GM12878 (cell line): ENCODE results near the gene UBE2O. TPM values are rescaled to one million over a fixed set of nuclear protein-coding genes. Genes with fewer than 3 reads are reported as not detected.

Experiments used
- CHD4 ChIP-seq: fragments of 200-600 bp; sonication (generic); IDR thresholded peaks from 2 replicates; pipeline ENCODE4 v1.6.1; 2016; ENCODE audit warnings: mild to moderate bottlenecking
- ESRRA ChIP-seq: IDR thresholded peaks from 2 replicates; pipeline ENCODE4 v1.6.1; 2012; ENCODE audit warnings: mild to moderate bottlenecking, low read length, improper control_type of control experiment
- ETV6 ChIP-seq, 2 experiments: fragments of 450-650 bp in 1 of 2; IDR thresholded peaks in 1 of 2; conservative IDR thresholded peaks in 1 of 2; 2 replicates each; pipeline ENCODE4 v1.6.1; 2014; ENCODE audit warnings: antibody characterized with exemption in 1 of 2, borderline replicate concordance in 1 of 2, low read depth in 1 of 2, mild to moderate bottlenecking in 1 of 2, moderate library complexity in 1 of 2
- HCFC1 ChIP-seq: fragments of 150-350 bp; IDR thresholded peaks from 2 replicates; pipeline ENCODE4 v1.6.1; 2014; ENCODE audit warnings: low read length
- JUNB ChIP-seq: IDR thresholded peaks from 2 replicates; pipeline ENCODE4 v1.6.1; 2016; ENCODE audit warnings: antibody characterized with exemption, mild to moderate bottlenecking
- KDM1A ChIP-seq: fragments of 200-600 bp; sonication (generic); IDR thresholded peaks from 2 replicates; pipeline ENCODE4 v1.6.1; 2016; ENCODE audit warnings: borderline replicate concordance
- MTA2 ChIP-seq: fragments of 450-650 bp; IDR thresholded peaks from 2 replicates; pipeline ENCODE4 v1.6.1; 2016; ENCODE audit warnings: low read depth, mild to moderate bottlenecking, moderate library complexity
- MYB ChIP-seq: fragments of 150-350 bp; IDR thresholded peaks from 2 replicates; pipeline ENCODE4 v1.6.1; 2014; ENCODE audit warnings: mild to moderate bottlenecking, low read depth, low read length, borderline replicate concordance
- NRF1 ChIP-seq: conservative IDR thresholded peaks from 2 replicates; pipeline ENCODE4 v1.6.1; 2011; ENCODE audit warnings: mild to moderate bottlenecking, low read depth, low read length, improper control_type of control experiment
- POLR2AphosphoS5 ChIP-seq: IDR thresholded peaks from 2 replicates; pipeline ENCODE4 v1.6.1; 2011; ENCODE audit warnings: mild to moderate bottlenecking, low read length, inconsistent platforms
- WRNIP1 ChIP-seq: IDR thresholded peaks from 2 replicates; pipeline ENCODE4 v1.6.1; 2011; ENCODE audit warnings: low read depth, low read length, improper control_type of control experiment, borderline replicate concordance
- ZBED1 ChIP-seq: IDR thresholded peaks from 2 replicates; pipeline ENCODE4 v1.6.1; 2016; ENCODE audit warnings: borderline replicate concordance
- polyA plus RNA-seq, 11 experiments: library from polyadenylated mRNA; depleted of rRNA in 4 of 11; unstranded in 6 of 11; stranded (reverse) in 5 of 11; fragments of >200 nt; fragmentation: Nextera tagmentation in 4 of 11; fragmentation: Illumina TruSeq in 1 of 11; extraction: Ambion mirVana in 4 of 11; extraction: Trizol in 1 of 11; gene quantifications; 1 replicate in 1 of 11; 2 replicates in 10 of 11; pipeline versions ENCODE4 v1.2.1 to v1.2.3, GENCODE V29; 2011 to 2016; ENCODE audit warnings: inconsistent platforms in 2 of 11, missing spikeins in 2 of 11, low read depth in 1 of 11
- total RNA-seq, 4 experiments: library from RNA; depleted of rRNA in 3 of 4; stranded (reverse); fragments of >200 nt in 3 of 4; fragmentation: Illumina TruSeq in 1 of 4; extraction: Trizol in 1 of 4; gene quantifications; 2 replicates each; pipeline versions ENCODE4 v1.2.1 to v1.2.3, GENCODE V29; 2013 to 2021
- TF ChIP-seq, protein P1 (sequence below): fragments of 450-650 bp; IDR thresholded peaks from 2 replicates; pipeline ENCODE4 v1.6.1; 2017; ENCODE audit warnings: mild to moderate bottlenecking, low read depth, inconsistent platforms; ENCODE audit not compliant: poor library complexity, severe bottlenecking
- TF ChIP-seq, protein P2 (sequence below): IDR thresholded peaks from 2 replicates; pipeline ENCODE4 v1.6.1; 2011; ENCODE audit warnings: borderline replicate concordance, low read depth, mild to moderate bottlenecking, moderate library complexity, low read length; ENCODE audit not compliant: insufficient read depth, poor library complexity, severe bottlenecking
- TF ChIP-seq, protein P3 (sequence below): IDR thresholded peaks from 2 replicates; pipeline ENCODE4 v1.6.1; 2012; ENCODE audit warnings: low read depth, low read length, improper control_type of control experiment
- TF ChIP-seq, protein P4 (sequence below): IDR thresholded peaks from 2 replicates; pipeline ENCODE4 v1.6.1; 2011; ENCODE audit warnings: mild to moderate bottlenecking, low read depth, low read length, moderate library complexity; ENCODE audit not compliant: insufficient replicate concordance
- TF ChIP-seq, protein P5 (sequence below): fragments of 450-650 bp; formaldehyde crosslinking; IDR thresholded peaks from 2 replicates; pipeline ENCODE4 v1.4.0; 2022; ENCODE audit warnings: mild to moderate bottlenecking, moderate library complexity
- TF ChIP-seq, protein P6 (sequence below): fragments of 450-650 bp; conservative IDR thresholded peaks from 2 replicates; pipeline ENCODE4 v1.6.1; 2017; ENCODE audit warnings: mild to moderate bottlenecking, moderate library complexity

UBE2O gene
- total and polyA plus RNA-seq, 10 of the 15 experiments (the other 5 are each of a cell fraction or from before 2014, with no cell fraction given): 2.1 to 39.0 (median 14.1) TPM

DNA sequence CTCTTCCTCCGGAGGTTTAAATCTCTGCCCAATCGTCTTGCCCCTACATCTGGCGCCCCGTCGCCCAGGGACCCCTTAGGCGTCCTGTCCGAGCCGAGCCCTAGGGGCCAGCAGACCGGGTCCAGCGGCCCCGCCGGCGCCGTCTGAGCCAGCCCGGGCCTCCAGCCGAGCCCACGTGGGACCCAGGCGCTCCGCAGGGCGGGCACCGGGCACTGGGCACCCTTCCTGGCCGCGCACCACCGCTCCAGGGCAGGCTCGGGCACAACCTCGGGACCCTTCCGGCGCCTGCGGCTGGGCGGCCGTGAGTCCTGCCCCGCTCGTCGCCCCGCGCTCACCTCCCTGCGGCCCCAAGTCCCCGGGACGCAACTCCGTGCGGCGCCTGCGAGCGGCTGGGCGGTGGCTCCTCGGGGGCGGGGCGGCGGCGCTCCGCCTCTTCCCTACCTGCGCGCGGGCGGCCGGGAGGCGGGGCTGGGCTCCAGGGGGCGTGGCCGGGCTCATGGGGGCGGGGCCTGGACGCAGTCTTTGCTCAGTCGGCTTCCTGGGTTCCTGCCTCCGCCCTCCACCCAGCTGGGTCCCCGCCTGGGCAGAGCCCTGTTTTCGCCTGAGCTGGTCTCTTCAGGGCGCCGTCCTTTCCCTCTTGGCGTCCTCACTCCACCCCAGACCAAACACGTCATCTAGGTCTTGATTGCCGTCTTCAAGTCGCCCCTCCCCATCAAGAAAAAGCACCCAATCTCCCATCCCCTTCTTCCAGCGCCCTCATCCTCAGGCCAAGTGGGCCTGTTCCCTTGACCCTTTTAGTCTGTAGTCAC is 48.3 kb upstream of the UBE2O start, which contains the start of gene RHBDF2 (continued):
- TF ChIP-seq NRF1: 0 out of 2 replicates have a peak, but pooled peaks have one; percentile 31
- TF ChIP-seq, protein P1, sequence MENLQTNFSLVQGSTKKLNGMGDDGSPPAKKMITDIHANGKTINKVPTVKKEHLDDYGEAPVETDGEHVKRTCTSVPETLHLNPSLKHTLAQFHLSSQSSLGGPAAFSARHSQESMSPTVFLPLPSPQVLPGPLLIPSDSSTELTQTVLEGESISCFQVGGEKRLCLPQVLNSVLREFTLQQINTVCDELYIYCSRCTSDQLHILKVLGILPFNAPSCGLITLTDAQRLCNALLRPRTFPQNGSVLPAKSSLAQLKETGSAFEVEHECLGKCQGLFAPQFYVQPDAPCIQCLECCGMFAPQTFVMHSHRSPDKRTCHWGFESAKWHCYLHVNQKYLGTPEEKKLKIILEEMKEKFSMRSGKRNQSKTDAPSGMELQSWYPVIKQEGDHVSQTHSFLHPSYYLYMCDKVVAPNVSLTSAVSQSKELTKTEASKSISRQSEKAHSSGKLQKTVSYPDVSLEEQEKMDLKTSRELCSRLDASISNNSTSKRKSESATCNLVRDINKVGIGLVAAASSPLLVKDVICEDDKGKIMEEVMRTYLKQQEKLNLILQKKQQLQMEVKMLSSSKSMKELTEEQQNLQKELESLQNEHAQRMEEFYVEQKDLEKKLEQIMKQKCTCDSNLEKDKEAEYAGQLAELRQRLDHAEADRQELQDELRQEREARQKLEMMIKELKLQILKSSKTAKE: no peak
- TF ChIP-seq WRNIP1: no peak
- TF ChIP-seq KDM1A: no peak
- TF ChIP-seq JUNB: no peak
- TF ChIP-seq, protein P2, sequence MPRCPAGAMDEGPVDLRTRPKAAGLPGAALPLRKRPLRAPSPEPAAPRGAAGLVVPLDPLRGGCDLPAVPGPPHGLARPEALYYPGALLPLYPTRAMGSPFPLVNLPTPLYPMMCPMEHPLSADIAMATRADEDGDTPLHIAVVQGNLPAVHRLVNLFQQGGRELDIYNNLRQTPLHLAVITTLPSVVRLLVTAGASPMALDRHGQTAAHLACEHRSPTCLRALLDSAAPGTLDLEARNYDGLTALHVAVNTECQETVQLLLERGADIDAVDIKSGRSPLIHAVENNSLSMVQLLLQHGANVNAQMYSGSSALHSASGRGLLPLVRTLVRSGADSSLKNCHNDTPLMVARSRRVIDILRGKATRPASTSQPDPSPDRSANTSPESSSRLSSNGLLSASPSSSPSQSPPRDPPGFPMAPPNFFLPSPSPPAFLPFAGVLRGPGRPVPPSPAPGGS: no peak
- no peak for TF ChIP-seq ESRRA
- TF ChIP-seq ETV6 (conservative IDR thresholded peaks at IDR 0.05 in 1 of 2, IDR thresholded peaks at IDR 0.05 in 1 of 2; ENCODE audit: borderline replicate concordance in 1 of 2, low read depth in 1 of 2): no peak
- TF ChIP-seq, protein P3, sequence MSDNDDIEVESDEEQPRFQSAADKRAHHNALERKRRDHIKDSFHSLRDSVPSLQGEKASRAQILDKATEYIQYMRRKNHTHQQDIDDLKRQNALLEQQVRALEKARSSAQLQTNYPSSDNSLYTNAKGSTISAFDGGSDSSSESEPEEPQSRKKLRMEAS: no peak
- peak; percentile 57; the same call in 1 of the 2 replicates for TF ChIP-seq POLR2AphosphoS5
- no peak; the same call in 1 of the 2 replicates for TF ChIP-seq HCFC1
- TF ChIP-seq, protein P4, sequence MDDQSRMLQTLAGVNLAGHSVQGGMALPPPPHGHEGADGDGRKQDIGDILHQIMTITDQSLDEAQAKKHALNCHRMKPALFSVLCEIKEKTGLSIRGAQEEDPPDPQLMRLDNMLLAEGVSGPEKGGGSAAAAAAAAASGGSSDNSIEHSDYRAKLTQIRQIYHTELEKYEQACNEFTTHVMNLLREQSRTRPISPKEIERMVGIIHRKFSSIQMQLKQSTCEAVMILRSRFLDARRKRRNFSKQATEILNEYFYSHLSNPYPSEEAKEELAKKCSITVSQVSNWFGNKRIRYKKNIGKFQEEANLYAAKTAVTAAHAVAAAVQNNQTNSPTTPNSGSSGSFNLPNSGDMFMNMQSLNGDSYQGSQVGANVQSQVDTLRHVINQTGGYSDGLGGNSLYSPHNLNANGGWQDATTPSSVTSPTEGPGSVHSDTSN: no peak
- TF ChIP-seq ZBED1: no peak
- TF ChIP-seq MTA2: no peak
- TF ChIP-seq CHD4: no peak
- TF ChIP-seq, protein P5, sequence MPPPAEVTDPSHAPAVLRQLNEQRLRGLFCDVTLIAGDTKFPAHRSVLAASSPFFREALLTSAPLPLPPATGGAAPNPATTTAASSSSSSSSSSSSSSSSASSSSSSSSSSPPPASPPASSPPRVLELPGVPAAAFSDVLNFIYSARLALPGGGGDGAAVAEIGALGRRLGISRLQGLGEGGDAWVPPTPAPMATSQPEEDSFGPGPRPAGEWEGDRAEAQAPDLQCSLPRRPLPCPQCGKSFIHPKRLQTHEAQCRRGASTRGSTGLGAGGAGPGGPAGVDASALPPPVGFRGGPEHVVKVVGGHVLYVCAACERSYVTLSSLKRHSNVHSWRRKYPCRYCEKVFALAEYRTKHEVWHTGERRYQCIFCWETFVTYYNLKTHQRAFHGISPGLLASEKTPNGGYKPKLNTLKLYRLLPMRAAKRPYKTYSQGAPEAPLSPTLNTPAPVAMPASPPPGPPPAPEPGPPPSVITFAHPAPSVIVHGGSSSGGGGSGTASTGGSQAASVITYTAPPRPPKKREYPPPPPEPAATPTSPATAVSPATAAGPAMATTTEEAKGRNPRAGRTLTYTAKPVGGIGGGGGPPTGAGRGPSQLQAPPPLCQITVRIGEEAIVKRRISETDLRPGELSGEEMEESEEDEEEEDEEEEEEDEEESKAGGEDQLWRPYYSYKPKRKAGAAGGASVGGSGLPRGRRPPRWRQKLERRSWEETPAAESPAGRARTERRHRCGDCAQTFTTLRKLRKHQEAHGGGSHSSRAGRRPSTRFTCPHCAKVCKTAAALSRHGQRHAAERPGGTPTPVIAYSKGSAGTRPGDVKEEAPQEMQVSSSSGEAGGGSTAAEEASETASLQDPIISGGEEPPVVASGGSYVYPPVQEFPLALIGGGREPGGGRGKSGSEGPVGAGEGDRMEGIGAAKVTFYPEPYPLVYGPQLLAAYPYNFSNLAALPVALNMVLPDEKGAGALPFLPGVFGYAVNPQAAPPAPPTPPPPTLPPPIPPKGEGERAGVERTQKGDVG (CRISPR knock-in tag): no peak
- TF ChIP-seq, protein P6, sequence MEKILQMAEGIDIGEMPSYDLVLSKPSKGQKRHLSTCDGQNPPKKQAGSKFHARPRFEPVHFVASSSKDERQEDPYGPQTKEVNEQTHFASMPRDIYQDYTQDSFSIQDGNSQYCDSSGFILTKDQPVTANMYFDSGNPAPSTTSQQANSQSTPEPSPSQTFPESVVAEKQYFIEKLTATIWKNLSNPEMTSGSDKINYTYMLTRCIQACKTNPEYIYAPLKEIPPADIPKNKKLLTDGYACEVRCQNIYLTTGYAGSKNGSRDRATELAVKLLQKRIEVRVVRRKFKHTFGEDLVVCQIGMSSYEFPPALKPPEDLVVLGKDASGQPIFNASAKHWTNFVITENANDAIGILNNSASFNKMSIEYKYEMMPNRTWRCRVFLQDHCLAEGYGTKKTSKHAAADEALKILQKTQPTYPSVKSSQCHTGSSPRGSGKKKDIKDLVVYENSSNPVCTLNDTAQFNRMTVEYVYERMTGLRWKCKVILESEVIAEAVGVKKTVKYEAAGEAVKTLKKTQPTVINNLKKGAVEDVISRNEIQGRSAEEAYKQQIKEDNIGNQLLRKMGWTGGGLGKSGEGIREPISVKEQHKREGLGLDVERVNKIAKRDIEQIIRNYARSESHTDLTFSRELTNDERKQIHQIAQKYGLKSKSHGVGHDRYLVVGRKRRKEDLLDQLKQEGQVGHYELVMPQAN: peak; percentile 95
- TF ChIP-seq MYB: no peak
